ENCODE measurements around the gene LRRK1. TPM values are rescaled to one million over a fixed set of nuclear protein-coding genes. Genes with fewer than 3 reads are reported as not detected.

LRRK1 gene
- total and polyA plus RNA-seq, 2 of the 4 experiments (the other 2 are of a cell fraction) = 3.0 to 5.8 TPM

DNA sequence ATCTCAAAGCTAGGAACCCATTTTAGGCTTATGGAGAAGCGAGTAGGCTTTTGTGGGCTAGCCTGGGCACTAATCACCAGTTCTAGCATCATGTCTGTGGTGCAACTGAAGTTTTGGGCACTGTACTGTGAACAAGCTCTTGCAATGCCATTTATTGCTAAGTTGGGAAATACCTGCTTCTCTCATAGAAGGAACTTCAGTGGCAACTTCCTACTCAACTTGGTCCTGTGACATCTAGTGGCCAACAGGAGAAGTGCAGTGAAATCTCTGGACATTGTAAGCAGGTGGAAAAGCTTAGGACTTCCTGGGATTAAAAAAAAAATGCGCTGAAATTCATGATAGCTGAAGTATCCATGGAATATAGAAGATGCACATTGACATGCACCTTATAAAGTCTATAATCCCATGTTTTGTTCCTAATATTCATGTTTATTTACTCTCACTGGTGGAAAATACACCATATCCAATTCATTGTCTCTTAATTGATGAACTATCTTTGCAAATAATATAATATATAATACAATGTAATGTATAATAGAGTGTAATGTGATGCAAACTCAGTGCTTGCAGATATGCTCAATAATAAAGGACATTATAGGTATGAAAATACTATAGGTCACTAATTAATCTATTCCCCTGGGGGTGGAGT, 46.0 kb upstream of the LRRK1 start:
- H3K36me3 ChIP-seq (ENCODE audit: control insufficient read depth, insufficient read depth, low read length) = no peaks in the 10 kb centered on the region
- peak overlapping the region in 1 of 2 experiments; percentile 32; a peak in 1 of 4 replicates for H4K8ac ChIP-seq (ENCODE audit: low read depth in 2 of 2, low read length in 2 of 2)
- H2AK5ac ChIP-seq (ENCODE audit: low read depth, low read length) = 0 out of 2 replicates have a peak overlapping the region, but pooled peaks have one; percentile 18
- H2BK15ac ChIP-seq (ENCODE audit: low read depth, low read length) = no peak overlapping the region
- no peak overlapping the region for H2AK9ac ChIP-seq (replicated peaks; ENCODE audit: low read depth, low read length, poor library complexity)
- no peak overlapping the region for H3K18ac ChIP-seq (ENCODE audit: low read depth, low read length)
- no CpG with 5 or more reads among the region's 2 CpGs for WGBS, 2 experiments (ENCODE audit: extremely low coverage in 2 of 2, insufficient read length in 1 of 2)
- H2BK20ac ChIP-seq (ENCODE audit: low read depth, low read length) = peak overlapping the region; percentile 35; the same call in 1 of the 2 replicates
- peak overlapping the region; percentile 13; the same call in 1 of the 2 replicates for H2BK120ac ChIP-seq (ENCODE audit: low read depth, low read length)
- H4K5ac ChIP-seq (ENCODE audit: low read depth, low read length) = no peak overlapping the region
- H2BK5ac ChIP-seq (ENCODE audit: low read depth, low read length, poor library complexity, severe bottlenecking) = no peak overlapping the region
- dilution Hi-C loops (cut with HindIII; ENCODE audit: low sequenced_read_pairs, unreplicated experiment) = no loop called here
- no peak overlapping the region for H4K91ac ChIP-seq (ENCODE audit: insufficient read depth, low read depth, low read length)
- no peak overlapping the region for H3K4me3 ChIP-seq (ENCODE audit: insufficient read depth, low read depth, low read length)
- no peak overlapping the region for H3K14ac ChIP-seq (replicated peaks; ENCODE audit: low read depth, low read length)
- H2AFZ ChIP-seq (replicated peaks; ENCODE audit: low read length, poor library complexity) = no peak overlapping the region
- no peak overlapping the region for H3K56ac ChIP-seq (ENCODE audit: extremely low read depth, insufficient read depth, low read length)
- no peaks in the 10 kb centered on the region for H3K79me1 ChIP-seq (ENCODE audit: low read depth in 1 of 2, low read length in 2 of 2)
- POLR2A ChIA-PET (ENCODE audit: unreplicated experiment) = no interaction called here
- H3K27me3 ChIP-seq (ENCODE audit: control insufficient read depth, insufficient read depth, low read length) = peaks cover 33% of the 10 kb centered on the region
- DNase-seq (peak; percentile 87), ATAC-seq (ENCODE audit: low read depth) (peak; percentile 92)
- no peak overlapping the region for H3K4ac ChIP-seq (ENCODE audit: low read depth, low read length)
- no peak overlapping the region for H3K9ac ChIP-seq (ENCODE audit: low read depth, low read length)
- in situ Hi-C loops (cut with MboI; ENCODE audit: low sequenced_read_pairs) = loop anchor here (10.0 kb wide), 1 partner anchor 208 kb away; no protein-coding TSS in a partner anchor
- BruUV-seq (replicated peaks) = no TSS peak
- 0 out of 2 replicates have a peak, but pooled peaks cover 2% of the 10 kb centered on the region for H3K9me1 ChIP-seq (ENCODE audit: insufficient read depth, low read length)
- no peaks in the 10 kb centered on the region for H3K4me1 ChIP-seq (ENCODE audit: control insufficient read depth, insufficient read depth, low read length)
- H3K23ac ChIP-seq (ENCODE audit: low read depth, low read length) = no peak overlapping the region
- H4K20me1 ChIP-seq (ENCODE audit: insufficient read depth, low read length) = no peaks in the 10 kb centered on the region
- H3K4me2 ChIP-seq (ENCODE audit: low read depth, low read length) = no peak overlapping the region
- CTCF ChIA-PET = interaction anchor here (0.6 to 1.6 kb wide), 19 partner anchors 10 to 1605 kb away, joined by 3 to 15 read pairs (median 4); no protein-coding TSS in a partner anchor
- intact Hi-C loops (cut with micrococcal nuclease) = loop anchor here (1.0 kb wide), 5 partner anchors 114 to 245 kb away; no protein-coding TSS in a partner anchor
- H3K9me3 ChIP-seq (ENCODE audit: control insufficient read depth, insufficient read depth, low read length) = 0 out of 2 replicates have a peak, but pooled peaks cover 5% of the 10 kb centered on the region
- no peak overlapping the region for H3K27ac ChIP-seq (ENCODE audit: insufficient read depth, low read length)
- TF ChIP-seq RCOR1 (IDR thresholded peaks at IDR 0.05; ENCODE audit: insufficient replicate concordance, low read length) (no peak), BHLHE40 (IDR thresholded peaks at IDR 0.05; ENCODE audit: low read depth, low read length) (no peak), POLR2A (IDR thresholded peaks at IDR 0.05; ENCODE audit: low read depth, low read length) (no peak), CHD1 (IDR thresholded peaks at IDR 0.05; ENCODE audit: low read depth, low read length) (no peak), MAFK (IDR thresholded peaks at IDR 0.05; ENCODE audit: low read depth, low read length) (no peak), FOS (IDR thresholded peaks at IDR 0.05; ENCODE audit: low read depth, low read length) (no peak), MAZ (IDR thresholded peaks at IDR 0.05; ENCODE audit: borderline replicate concordance, low read depth, low read length) (no peak), RAD21 (IDR thresholded peaks at IDR 0.05; ENCODE audit: low read length) (peak; percentile 86), CEBPB (IDR thresholded peaks at IDR 0.05; ENCODE audit: low read depth, low read length) (peak; percentile 91), RFX5 (IDR thresholded peaks at IDR 0.05; ENCODE audit: low read depth, low read length) (no peak), SMC3 (IDR thresholded peaks at IDR 0.05; ENCODE audit: low read depth, low read length) (peak; percentile 98), NFE2L2 (IDR thresholded peaks at IDR 0.05; ENCODE audit: low read depth, low read length) (no peak), MXI1 (IDR thresholded peaks at IDR 0.05; ENCODE audit: borderline replicate concordance, low read depth, low read length) (no peak)
- TF ChIP-seq, protein P1, sequence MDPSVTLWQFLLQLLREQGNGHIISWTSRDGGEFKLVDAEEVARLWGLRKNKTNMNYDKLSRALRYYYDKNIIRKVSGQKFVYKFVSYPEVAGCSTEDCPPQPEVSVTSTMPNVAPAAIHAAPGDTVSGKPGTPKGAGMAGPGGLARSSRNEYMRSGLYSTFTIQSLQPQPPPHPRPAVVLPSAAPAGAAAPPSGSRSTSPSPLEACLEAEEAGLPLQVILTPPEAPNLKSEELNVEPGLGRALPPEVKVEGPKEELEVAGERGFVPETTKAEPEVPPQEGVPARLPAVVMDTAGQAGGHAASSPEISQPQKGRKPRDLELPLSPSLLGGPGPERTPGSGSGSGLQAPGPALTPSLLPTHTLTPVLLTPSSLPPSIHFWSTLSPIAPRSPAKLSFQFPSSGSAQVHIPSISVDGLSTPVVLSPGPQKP (IDR thresholded peaks at IDR 0.05; ENCODE audit: borderline replicate concordance, low read depth, low read length) = no peak
- TF ChIP-seq, protein P2, sequence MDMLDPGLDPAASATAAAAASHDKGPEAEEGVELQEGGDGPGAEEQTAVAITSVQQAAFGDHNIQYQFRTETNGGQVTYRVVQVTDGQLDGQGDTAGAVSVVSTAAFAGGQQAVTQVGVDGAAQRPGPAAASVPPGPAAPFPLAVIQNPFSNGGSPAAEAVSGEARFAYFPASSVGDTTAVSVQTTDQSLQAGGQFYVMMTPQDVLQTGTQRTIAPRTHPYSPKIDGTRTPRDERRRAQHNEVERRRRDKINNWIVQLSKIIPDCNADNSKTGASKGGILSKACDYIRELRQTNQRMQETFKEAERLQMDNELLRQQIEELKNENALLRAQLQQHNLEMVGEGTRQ (IDR thresholded peaks at IDR 0.05; ENCODE audit: low read depth, low read length) = no peak
